SU-DHL-6 (cell line): ENCODE results near the gene TRIM2.

Source experiments
- EZH2phosphoT487 ChIP-seq: fragments of 200-600 bp; sonication (generic), shearing (Covaris generic); conservative IDR thresholded peaks from 2 replicates; pipeline ENCODE4 v1.6.1; 2018; ENCODE audit warnings: mild to moderate bottlenecking, antibody characterized with exemption, low read length, moderate library complexity, mixed read lengths
- TF ChIP-seq, protein P1 (sequence below): fragments of 200-600 bp; sonication (generic); IDR thresholded peaks from one replicate; pipeline ENCODE4 v1.5.1; 2017; ENCODE audit warnings: antibody characterized with exemption, mild to moderate bottlenecking, low read length, moderate library complexity; ENCODE audit not compliant: insufficient read depth, poor library complexity, severe bottlenecking

DNA sequence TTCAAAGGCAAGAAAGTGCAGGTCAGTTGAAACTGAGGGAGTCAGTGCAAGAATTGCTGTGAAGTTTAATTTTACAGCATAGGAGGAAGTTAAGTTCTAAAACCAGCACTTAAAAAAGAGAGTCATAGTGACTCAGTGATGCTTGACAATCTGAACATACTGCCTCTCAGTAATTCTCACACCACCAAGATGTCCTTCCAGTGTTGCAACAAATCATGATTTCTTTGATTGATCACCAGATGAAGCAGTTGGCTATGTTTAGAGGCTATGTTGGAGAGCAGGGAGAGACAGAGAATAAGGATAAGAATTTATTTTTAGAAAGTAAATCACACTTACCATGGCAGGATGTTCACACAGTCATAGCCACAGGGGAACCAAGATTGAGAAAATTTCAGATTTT is 13.2 kb downstream of the TRIM2 start:
- no peak for TF ChIP-seq EZH2phosphoT487
- TF ChIP-seq, protein P1, sequence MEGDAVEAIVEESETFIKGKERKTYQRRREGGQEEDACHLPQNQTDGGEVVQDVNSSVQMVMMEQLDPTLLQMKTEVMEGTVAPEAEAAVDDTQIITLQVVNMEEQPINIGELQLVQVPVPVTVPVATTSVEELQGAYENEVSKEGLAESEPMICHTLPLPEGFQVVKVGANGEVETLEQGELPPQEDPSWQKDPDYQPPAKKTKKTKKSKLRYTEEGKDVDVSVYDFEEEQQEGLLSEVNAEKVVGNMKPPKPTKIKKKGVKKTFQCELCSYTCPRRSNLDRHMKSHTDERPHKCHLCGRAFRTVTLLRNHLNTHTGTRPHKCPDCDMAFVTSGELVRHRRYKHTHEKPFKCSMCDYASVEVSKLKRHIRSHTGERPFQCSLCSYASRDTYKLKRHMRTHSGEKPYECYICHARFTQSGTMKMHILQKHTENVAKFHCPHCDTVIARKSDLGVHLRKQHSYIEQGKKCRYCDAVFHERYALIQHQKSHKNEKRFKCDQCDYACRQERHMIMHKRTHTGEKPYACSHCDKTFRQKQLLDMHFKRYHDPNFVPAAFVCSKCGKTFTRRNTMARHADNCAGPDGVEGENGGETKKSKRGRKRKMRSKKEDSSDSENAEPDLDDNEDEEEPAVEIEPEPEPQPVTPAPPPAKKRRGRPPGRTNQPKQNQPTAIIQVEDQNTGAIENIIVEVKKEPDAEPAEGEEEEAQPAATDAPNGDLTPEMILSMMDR: no peak
